SK-N-MC (cell line): ENCODE results near the gene IWS1.

ENCODE experiments used
- EZH2 ChIP-seq: fragments of 200-600 bp; sonication (generic); IDR thresholded peaks from one replicate; pipeline ENCODE4 v1.6.1; 2017; ENCODE audit warnings: antibody characterized with exemption
- FOXP2 ChIP-seq: optimal IDR thresholded peaks from 2 replicates; pipeline ENCODE3; 2011; ENCODE audit warnings: mild to moderate bottlenecking, moderate library complexity; ENCODE audit not compliant: insufficient read depth; ENCODE audit errors: extremely low read length, control extremely low read depth
- POLR2AphosphoS5 ChIP-seq: IDR thresholded peaks from 2 replicates; pipeline ENCODE4 v1.6.1; 2012; ENCODE audit warnings: mild to moderate bottlenecking, low read depth, low read length, borderline replicate concordance

DNA sequence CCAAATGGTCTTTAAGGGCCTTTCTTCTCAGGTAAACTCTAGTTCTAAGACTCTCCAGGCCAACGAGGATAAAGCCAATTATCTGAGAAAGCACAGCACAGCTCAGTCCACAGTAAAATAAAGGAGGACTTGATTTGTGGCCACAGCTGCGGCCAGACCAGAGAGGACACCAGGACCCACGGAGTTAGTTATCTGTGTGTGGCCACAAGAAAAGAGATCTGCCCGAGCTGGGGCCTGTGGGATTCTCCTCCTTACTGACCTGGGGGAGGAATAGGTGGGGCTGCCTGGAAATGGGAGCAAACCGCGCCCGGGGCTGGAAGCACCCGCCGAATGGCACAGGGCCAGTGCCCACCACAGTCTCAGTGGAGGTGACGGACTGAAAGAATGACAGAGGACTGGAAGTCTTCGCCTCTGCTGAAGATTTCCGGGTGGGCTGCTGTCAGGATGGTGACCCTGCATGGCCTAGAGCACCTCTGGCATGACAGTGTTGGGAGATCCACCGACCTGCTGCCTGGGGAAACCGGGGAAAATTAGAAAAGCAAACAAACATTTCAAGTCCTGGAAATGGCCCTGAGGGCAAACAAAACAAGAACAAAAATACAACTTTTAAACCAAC, 94.8 kb downstream of the IWS1 start:
- TF ChIP-seq EZH2 = no peak
- no peak for TF ChIP-seq POLR2AphosphoS5
- TF ChIP-seq FOXP2 = no peak
